PC-3 (cell line): ENCODE measurements around the gene SLC25A34.

Experiments
- EZH2 ChIP-seq: fragments of 300-600 bp; sonication (generic); IDR thresholded peaks from one replicate; pipeline ENCODE4 v1.6.1; 2017; ENCODE audit warnings: antibody characterized with exemption, mild to moderate bottlenecking, low read length; ENCODE audit not compliant: unreplicated experiment
- EZH2phosphoT487 ChIP-seq: fragments of 300-600 bp; sonication (generic); IDR thresholded peaks from 2 replicates; pipeline ENCODE4 v1.6.1; 2018; ENCODE audit warnings: mild to moderate bottlenecking, antibody characterized with exemption, low read length, borderline replicate concordance
- TF ChIP-seq, protein P1 (sequence below): fragments of 300-600 bp; sonication (generic); conservative IDR thresholded peaks from 2 replicates; pipeline ENCODE4 v1.5.1; 2017; ENCODE audit warnings: antibody characterized with exemption, low read depth, mild to moderate bottlenecking, low read length

DNA sequence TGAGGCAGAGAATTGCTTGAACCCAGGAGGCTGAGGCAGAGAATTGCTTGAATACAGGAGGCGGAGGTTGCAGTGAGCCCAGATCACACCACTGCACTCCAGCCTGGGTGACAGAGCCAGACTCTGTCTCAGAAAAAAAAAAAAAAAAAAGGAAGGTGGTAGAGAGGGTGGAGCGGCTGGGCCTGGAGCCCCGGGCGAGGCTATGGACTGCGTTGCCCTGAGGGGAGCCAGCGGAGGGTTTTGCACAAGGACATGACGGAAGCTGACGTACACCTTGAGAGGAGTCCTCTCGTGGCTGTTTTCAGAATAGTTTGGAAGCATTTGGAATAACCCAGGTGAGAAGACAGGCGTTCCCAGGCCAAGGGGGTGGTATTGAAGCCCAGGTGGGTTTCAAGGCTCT is 15.7 kb downstream of the SLC25A34 start:
- no peak for TF ChIP-seq EZH2phosphoT487
- TF ChIP-seq, protein P1, sequence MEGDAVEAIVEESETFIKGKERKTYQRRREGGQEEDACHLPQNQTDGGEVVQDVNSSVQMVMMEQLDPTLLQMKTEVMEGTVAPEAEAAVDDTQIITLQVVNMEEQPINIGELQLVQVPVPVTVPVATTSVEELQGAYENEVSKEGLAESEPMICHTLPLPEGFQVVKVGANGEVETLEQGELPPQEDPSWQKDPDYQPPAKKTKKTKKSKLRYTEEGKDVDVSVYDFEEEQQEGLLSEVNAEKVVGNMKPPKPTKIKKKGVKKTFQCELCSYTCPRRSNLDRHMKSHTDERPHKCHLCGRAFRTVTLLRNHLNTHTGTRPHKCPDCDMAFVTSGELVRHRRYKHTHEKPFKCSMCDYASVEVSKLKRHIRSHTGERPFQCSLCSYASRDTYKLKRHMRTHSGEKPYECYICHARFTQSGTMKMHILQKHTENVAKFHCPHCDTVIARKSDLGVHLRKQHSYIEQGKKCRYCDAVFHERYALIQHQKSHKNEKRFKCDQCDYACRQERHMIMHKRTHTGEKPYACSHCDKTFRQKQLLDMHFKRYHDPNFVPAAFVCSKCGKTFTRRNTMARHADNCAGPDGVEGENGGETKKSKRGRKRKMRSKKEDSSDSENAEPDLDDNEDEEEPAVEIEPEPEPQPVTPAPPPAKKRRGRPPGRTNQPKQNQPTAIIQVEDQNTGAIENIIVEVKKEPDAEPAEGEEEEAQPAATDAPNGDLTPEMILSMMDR: no peak
- TF ChIP-seq EZH2: no peak
